Gastrocnemius medialis (tissue), 4 donors: ENCODE data around the gene ZNF761. TPM values are rescaled to one million over a fixed set of nuclear protein-coding genes. Genes with fewer than 3 reads are reported as not detected.

Source experiments
- ATAC-seq, 2 donors: fragments of 150-250 bp; one replicate each; pipeline ENCODE4 v1.9.1; 2016
- DNase-seq, 2 donors: peaks; one replicate each; pipeline ENCODE4 v3.0.0-alpha.2; 2019
- H3K27ac ChIP-seq, 4 donors: fragments of 200-600 bp; sonication (generic); 1 replicate in 1 of 4; 2 replicates in 3 of 4; pipeline ENCODE4 v1.5.1; 2016 to 2018; ENCODE audit warnings: mild to moderate bottlenecking in 2 of 4, moderate library complexity in 1 of 4
- H3K27me3 ChIP-seq, 3 donors: fragments of 200-600 bp; sonication (generic) in 2 of 3; 1 replicate in 1 of 3; 2 replicates in 2 of 3; pipeline versions ENCODE4 v1.5.1 to v1.6.0; 2016 to 2019; ENCODE audit warnings: mild to moderate bottlenecking in 1 of 3, moderate library complexity in 1 of 3
- H3K36me3 ChIP-seq, 2 donors: fragments of 200-600 bp; sonication (generic) in 1 of 2; one replicate each; pipeline ENCODE4 v1.5.1; 2017 to 2018
- H3K4me1 ChIP-seq, 2 donors: fragments of 200-600 bp; sonication (generic) in 1 of 2; one replicate each; pipeline ENCODE4 v1.5.1; 2016 to 2017; ENCODE audit warnings: mild to moderate bottlenecking in 2 of 2
- H3K4me3 ChIP-seq, 4 donors: fragments of 200-600 bp; sonication (generic) in 3 of 4; 1 replicate in 1 of 4; 2 replicates in 3 of 4; pipeline ENCODE4 v1.5.1; 2016 to 2019; ENCODE audit warnings: mild to moderate bottlenecking in 2 of 4
- H3K9me3 ChIP-seq, 3 donors: fragments of 200-600 bp; sonication (generic) in 2 of 3; 1 replicate in 1 of 3; 2 replicates in 2 of 3; pipeline ENCODE4 v1.5.1; 2016 to 2019
- CTCF ChIP-seq, 5 experiments: fragments of 450-650 bp in 3 of 5; fragments of 200-600 bp in 2 of 5; sonication (generic) in 2 of 5; IDR thresholded peaks in 4 of 5; conservative IDR thresholded peaks in 1 of 5; 1 replicate in 4 of 5; 2 replicates in 1 of 5; pipeline ENCODE4 v1.5.1; 2016 to 2019; ENCODE audit warnings: antibody characterized with exemption in 5 of 5, mild to moderate bottlenecking in 3 of 5, moderate library complexity in 3 of 5
- POLR2A ChIP-seq, 2 donors: fragments of 450-650 bp; IDR thresholded peaks; one replicate each; pipeline ENCODE4 v1.6.1; 2017; ENCODE audit warnings: antibody characterized with exemption in 2 of 2, mild to moderate bottlenecking in 2 of 2, moderate library complexity in 2 of 2
- in situ Hi-C, 4 donors: fragments of 200-750 bp; cut with MboI; loops; one replicate each; pipeline versions ENCODE4 v1.15.0 to v1.8.0; 2017; ENCODE audit warnings: low sequenced_read_pairs in 4 of 4
- intact Hi-C: fragments of 100-400 bp; cut with DNase I; formaldehyde crosslinking; loops from one replicate; pipeline ENCODE4 v1.15.1; 2023; ENCODE audit warnings: low total_unique reads
- total RNA-seq, 4 donors: library from RNA; depleted of rRNA; stranded (reverse); fragments of >200 nt; gene quantifications; one replicate each; pipeline versions ENCODE4 v1.1.0 to v1.2.3, GENCODE V29; 2016

Gene ZNF761
- total RNA-seq, 4 donors from 2014 or later = 3.7 to 7.0 (median 4.1) TPM

GRCh38 chr19:53504885-53505284, 73.1 kb downstream of the ZNF761 start:
- H3K27me3 ChIP-seq = peaks cover 0 to 7% (median 0%) of the 10 kb centered on the region in 3 donors
- DNase-seq (no peak), ATAC-seq (no peak)
- TF ChIP-seq POLR2A (IDR thresholded peaks at IDR 0.05) (no peak), CTCF (IDR thresholded peaks at IDR 0.05 in 4 of 5, conservative IDR thresholded peaks at IDR 0.05 in 1 of 5) (no peak)
- H3K4me3 ChIP-seq = peak overlapping the region in 2 of 4 donors; percentile 29 to 36
- intact Hi-C loops (no loop called here), in situ Hi-C loops (loop anchor here in 1 of 4 donors (25.0 kb wide), 1 partner anchor 318 kb away; the partner anchor contains the start of gene ZNF665)
- peak overlapping the region in 3 of 4 donors; percentile 25 to 71 (median 43) for H3K27ac ChIP-seq
- no peaks in the 10 kb centered on the region for H3K4me1 ChIP-seq
- no peaks in the 10 kb centered on the region for H3K36me3 ChIP-seq
- no peaks in the 10 kb centered on the region for H3K9me3 ChIP-seq

- no peaks in the 10 kb centered on the region for H3K4me1 ChIP-seq
- peaks cover 0 to 5% (median 0%) of the 10 kb centered on the region in 3 donors for H3K27me3 ChIP-seq
- H3K36me3 ChIP-seq = no peaks in the 10 kb centered on the region
- in situ Hi-C loops = loop anchor here in 1 of 4 donors (25.0 kb wide), 1 partner anchor 319 kb away; the partner anchor contains the start of gene ZNF665
- intact Hi-C loops = no loop called here
- no peaks in the 10 kb centered on the region for H3K9me3 ChIP-seq
- TF ChIP-seq POLR2A (IDR thresholded peaks at IDR 0.05) (no peak), CTCF (IDR thresholded peaks at IDR 0.05 in 4 of 5, conservative IDR thresholded peaks at IDR 0.05 in 1 of 5) (no peak)
- no peak overlapping the region for H3K27ac ChIP-seq
- DNase-seq (no peak), ATAC-seq (no peak)
- H3K4me3 ChIP-seq = no peak overlapping the region
Measured at GRCh38 chr19:53506728-53507127, 74.9 kb downstream of the ZNF761 start.

Other genes with a start within 250 kb of the ZNF761 start
- under 1 TPM in 2 of 4 donors, not detected in 2; 0.13 to 0.27 TPM for gene ZNF665, start 238.6 kb upstream of the ZNF761 start, total RNA-seq
- gene ZNF677, start 177.1 kb upstream of the ZNF761 start, total RNA-seq = 1 to 10 TPM; 1.7 to 7.2 (median 4.8) TPM
- gene VN1R2, start 173.7 kb upstream of the ZNF761 start, total RNA-seq = not detected
- not detected for gene VN1R4, start 164.3 kb upstream of the ZNF761 start, total RNA-seq
- 1 to 10 TPM in 3 of 4 donors, under 1 TPM in 1; 1.00 to 2.3 (median 1.4) TPM for gene ZNF845, start 98.2 kb upstream of the ZNF761 start, total RNA-seq
- under 1 TPM; 0.26 to 0.92 (median 0.30) TPM for gene ZNF525, start 66.3 kb upstream of the ZNF761 start, total RNA-seq
- gene ZNF765, start 36.8 kb upstream of the ZNF761 start, total RNA-seq = 1 to 10 TPM; 3.8 to 9.8 (median 5.3) TPM
- gene ZNF813, start 35.7 kb downstream of the ZNF761 start, total RNA-seq = 1 to 10 TPM in 1 of 4 donors, under 1 TPM in 3; 0.29 to 1.1 (median 0.57) TPM
- 10 to 100 TPM in 1 of 4 donors, 1 to 10 TPM in 3; 4.8 to 12.6 (median 7.0) TPM for gene ZNF331, start 106.2 kb downstream of the ZNF761 start, total RNA-seq
- 1 to 10 TPM in 1 of 4 donors, not detected in 3; 3.0 TPM for gene DPRX, start 200.0 kb downstream of the ZNF761 start, total RNA-seq